Measurements from ENCODE around the gene SLC25A12.
"Not testable (repeated sequence)": the region's sequence is repeated elsewhere in the genome, so short reads cannot be mapped to it uniquely, and the experiment has no call there.

- TF ChIP-seq, protein P1, sequence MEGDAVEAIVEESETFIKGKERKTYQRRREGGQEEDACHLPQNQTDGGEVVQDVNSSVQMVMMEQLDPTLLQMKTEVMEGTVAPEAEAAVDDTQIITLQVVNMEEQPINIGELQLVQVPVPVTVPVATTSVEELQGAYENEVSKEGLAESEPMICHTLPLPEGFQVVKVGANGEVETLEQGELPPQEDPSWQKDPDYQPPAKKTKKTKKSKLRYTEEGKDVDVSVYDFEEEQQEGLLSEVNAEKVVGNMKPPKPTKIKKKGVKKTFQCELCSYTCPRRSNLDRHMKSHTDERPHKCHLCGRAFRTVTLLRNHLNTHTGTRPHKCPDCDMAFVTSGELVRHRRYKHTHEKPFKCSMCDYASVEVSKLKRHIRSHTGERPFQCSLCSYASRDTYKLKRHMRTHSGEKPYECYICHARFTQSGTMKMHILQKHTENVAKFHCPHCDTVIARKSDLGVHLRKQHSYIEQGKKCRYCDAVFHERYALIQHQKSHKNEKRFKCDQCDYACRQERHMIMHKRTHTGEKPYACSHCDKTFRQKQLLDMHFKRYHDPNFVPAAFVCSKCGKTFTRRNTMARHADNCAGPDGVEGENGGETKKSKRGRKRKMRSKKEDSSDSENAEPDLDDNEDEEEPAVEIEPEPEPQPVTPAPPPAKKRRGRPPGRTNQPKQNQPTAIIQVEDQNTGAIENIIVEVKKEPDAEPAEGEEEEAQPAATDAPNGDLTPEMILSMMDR (IDR thresholded peaks at IDR 0.05): not testable (repeated sequence)
- not testable (repeated sequence) for TF ChIP-seq POLR2A (IDR thresholded peaks at IDR 0.05)
These were observed 85.2 kb downstream of the SLC25A12 start for GRCh38 chr2:171808885-171809284.

All from adrenal gland (tissue), 5 donors.